Kidney (tissue), 14 donors: ENCODE measurements around the gene ITIH4. TPM values are rescaled to one million over a fixed set of nuclear protein-coding genes. Genes with fewer than 3 reads are reported as not detected.

ENCODE experiments used
- DNase-seq, 5 donors: peaks; one replicate each; pipeline ENCODE4 v3.0.0-alpha.2; 2013 to 2020
- FAIRE-seq: peaks from 2 replicates; lab custom pipeline; 2012; peaks lifted over from hg19 to GRCh38; lab: Jason Lieb, UNC
- H3K27ac ChIP-seq, 2 donors: one replicate each; pipeline ENCODE4 v1.7.0; 2013; ENCODE audit warnings: low read depth in 2 of 2, low read length in 2 of 2, inconsistent platforms in 1 of 2
- H3K27me3 ChIP-seq: one replicate; pipeline ENCODE4 v1.7.1; 2013; ENCODE audit warnings: low read length, inconsistent platforms; ENCODE audit not compliant: control insufficient read depth, insufficient read depth
- H3K36me3 ChIP-seq, 3 donors: one replicate each; pipeline versions ENCODE4 v1.7.0 to v1.7.1; 2013; ENCODE audit warnings: low read length in 3 of 3, control low read depth in 1 of 3, inconsistent platforms in 1 of 3; ENCODE audit not compliant: insufficient read depth in 3 of 3, control insufficient read depth in 2 of 3
- H3K4me1 ChIP-seq, 3 donors: one replicate each; pipeline versions ENCODE4 v1.7.0 to v1.7.1; 2013; ENCODE audit warnings: low read length in 3 of 3, inconsistent platforms in 1 of 3, low read depth in 1 of 3; ENCODE audit not compliant: control insufficient read depth in 2 of 3, insufficient read depth in 2 of 3
- H3K4me3 ChIP-seq, 3 donors: one replicate each; pipeline versions ENCODE4 v1.7.0 to v1.8.1; 2013; ENCODE audit warnings: low read length in 3 of 3, control low read depth in 1 of 3, inconsistent platforms in 1 of 3
- H3K9ac ChIP-seq, 3 donors: one replicate each; pipeline versions ENCODE4 v1.7.0 to v1.7.1; 2013; ENCODE audit warnings: low read length in 3 of 3, control low read depth in 1 of 3, inconsistent platforms in 1 of 3
- H3K9me3 ChIP-seq, 3 donors: one replicate each; pipeline versions ENCODE4 v1.7.0 to v1.7.1; 2013; ENCODE audit warnings: low read length in 3 of 3, control low read depth in 1 of 3, inconsistent platforms in 1 of 3; ENCODE audit not compliant: control insufficient read depth in 2 of 3, insufficient read depth in 1 of 3
- CTCF ChIP-seq: IDR thresholded peaks from 3 replicates; pipeline ENCODE4 v1.5.1; 2012; ENCODE audit warnings: mild to moderate bottlenecking, moderate library complexity, borderline replicate concordance; ENCODE audit not compliant: insufficient read depth; ENCODE audit errors: extremely low read depth
- intact Hi-C: fragments of 100-400 bp; cut with DNase I; formaldehyde crosslinking; loops from one replicate; pipeline ENCODE4 v1.11.1; 2022
- polyA plus RNA-seq: library from polyadenylated mRNA; stranded (reverse); fragments of 350-450 nt; fragmentation: Illumina TruSeq; extraction: RNeasy Lipid Tissue Mini Kit (QIAGEN cat#74804); gene quantifications from one replicate; pipeline ENCODE4 v1.2.3, GENCODE V29; 2014; ENCODE audit warnings: low read depth, low replicate concordance; ENCODE audit not compliant: insufficient read depth
- total RNA-seq: library from RNA; stranded (reverse); fragmentation: NEBNext Ultra II Directional; extraction: Animal tissue kit (Norgen Biotek cat#: 25700); gene quantifications from one replicate; pipeline ENCODE4 v1.2.1, GENCODE V29; 2021
- donor health status: control.
- donor health status: control.
- donor health status: control.
- donor health status: control.
- donor health status: control.
- donor health status: DM: yes; HTN: yes; CAD: no.
- donor health status: Normal renal cell carcinoma (clear cell type).

Gene ITIH4
- total and polyA plus RNA-seq, 2 donors from 2014 or later = 12.9 to 15.4 TPM

- Histone ChIP-seq H3K36me3 (no peaks in the 10 kb centered on the region), H3K4me3 (no peak overlapping the region), H3K27ac (no peak overlapping the region), H3K9ac (no peak overlapping the region), H3K9me3 (no peaks in the 10 kb centered on the region), H3K27me3 (no peaks in the 10 kb centered on the region), H3K4me1 (peaks cover 0 to 4% (median 0%) of the 10 kb centered on the region in 3 donors)
- DNase-seq = no peak
- TF ChIP-seq CTCF = no peak
- intact Hi-C loops = no loop called here
- FAIRE-seq = no peak
Measured at GRCh38 chr3:52874160-52874701, 43.8 kb upstream of the ITIH4 start.

DNA sequence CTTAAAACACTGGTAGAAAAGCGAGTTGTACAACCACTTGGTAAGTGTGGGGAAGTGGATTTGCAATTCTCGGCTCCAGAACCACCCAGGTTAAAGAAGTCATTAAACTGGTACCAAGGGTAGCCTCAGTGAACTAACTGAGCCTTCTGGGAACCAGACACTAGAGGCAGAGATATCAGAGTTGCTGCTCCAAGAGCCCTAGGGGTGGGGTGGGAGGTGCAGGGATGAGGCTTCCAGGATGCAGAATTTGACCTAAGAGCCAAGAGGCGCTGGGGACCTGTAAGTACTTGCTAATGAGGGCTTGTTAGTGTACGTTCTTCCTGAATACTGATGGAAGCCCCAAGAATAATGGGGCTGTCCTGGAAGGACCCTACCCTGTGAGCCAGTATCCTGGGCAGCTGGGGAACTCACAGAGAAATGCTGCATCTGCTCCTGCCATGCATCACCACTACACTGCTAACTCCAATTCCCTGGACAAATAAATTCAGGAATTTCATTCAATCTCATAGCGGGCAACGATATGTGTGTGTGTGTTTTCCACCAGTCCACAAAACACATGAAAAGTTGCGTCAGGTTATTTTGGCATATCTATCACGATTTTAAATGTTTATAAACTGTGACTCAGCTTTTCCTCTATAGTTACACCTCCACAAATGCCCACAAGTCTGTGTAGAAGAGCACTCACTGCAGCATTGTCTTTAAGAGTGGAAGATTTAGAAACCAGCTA, 43.1 kb upstream of the ITIH4 start:
- H3K27me3 ChIP-seq = no peaks in the 10 kb centered on the region
- no peak for TF ChIP-seq CTCF
- no peak for DNase-seq
- H3K9ac ChIP-seq = no peak overlapping the region
- H3K27ac ChIP-seq = no peak overlapping the region
- H3K4me1 ChIP-seq = peaks cover 0 to 4% (median 0%) of the 10 kb centered on the region in 3 donors
- H3K36me3 ChIP-seq = no peaks in the 10 kb centered on the region
- no peak overlapping the region for H3K4me3 ChIP-seq
- FAIRE-seq = no peak
- H3K9me3 ChIP-seq = no peaks in the 10 kb centered on the region
- intact Hi-C loops = no loop called here

DNA sequence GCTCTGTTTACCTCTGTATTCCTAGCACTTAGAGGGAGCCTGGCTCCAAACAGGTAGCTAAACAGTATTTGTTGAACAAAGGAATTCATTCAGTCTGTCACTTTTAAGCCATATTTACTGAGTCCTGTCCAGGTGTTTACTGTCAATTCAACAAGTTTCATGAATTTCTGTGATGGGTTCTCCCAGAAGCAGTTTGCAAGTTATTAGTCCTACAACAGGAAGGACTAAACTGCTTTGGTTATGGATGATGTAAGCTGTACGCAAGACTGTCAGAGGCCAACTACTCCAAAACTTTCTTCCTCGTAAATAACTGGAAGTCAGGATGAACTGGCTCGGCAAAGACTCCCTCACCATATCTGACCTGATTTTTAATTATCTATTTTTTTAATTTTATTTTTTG, 41.8 kb upstream of the ITIH4 start:
- FAIRE-seq = no peak
- DNase-seq = no peak
- no peak overlapping the region for H3K4me3 ChIP-seq
- intact Hi-C loops = no loop called here
- no peak overlapping the region for H3K9ac ChIP-seq
- no peaks in the 10 kb centered on the region for H3K9me3 ChIP-seq
- no peaks in the 10 kb centered on the region for H3K36me3 ChIP-seq
- H3K4me1 ChIP-seq = peaks cover 0 to 7% (median 0%) of the 10 kb centered on the region in 3 donors
- TF ChIP-seq CTCF = no peak
- H3K27ac ChIP-seq = no peak overlapping the region
- no peaks in the 10 kb centered on the region for H3K27me3 ChIP-seq
